Transverse colon (tissue), 4 donors: Measurements from ENCODE around the gene SAP30.

Source experiments
- CTCF ChIP-seq, 5 experiments: fragments of 200-600 bp in 3 of 5; fragments of 450-650 bp in 2 of 5; sonication (generic) in 3 of 5; IDR thresholded peaks; 1 replicate in 2 of 5; 2 replicates in 3 of 5; pipeline ENCODE4 v1.5.1; 2016 to 2017; ENCODE audit warnings: antibody characterized with exemption in 5 of 5, inconsistent platforms in 3 of 5, mild to moderate bottlenecking in 2 of 5, moderate library complexity in 1 of 5
- EP300 ChIP-seq: sonication (generic); formaldehyde crosslinking; IDR thresholded peaks from one replicate; pipeline ENCODE4 v1.6.1; 2017; ENCODE audit warnings: antibody characterized with exemption, low read depth
- POLR2A ChIP-seq: fragments of 450-650 bp; IDR thresholded peaks from one replicate; pipeline ENCODE4 v1.6.1; 2016; ENCODE audit warnings: antibody characterized with exemption, mild to moderate bottlenecking, moderate library complexity
- POLR2AphosphoS5 ChIP-seq, 3 donors: sonication (generic); formaldehyde crosslinking; IDR thresholded peaks; one replicate each; pipeline ENCODE4 v1.6.1; 2016; ENCODE audit warnings: antibody characterized with exemption in 3 of 3

- TF ChIP-seq CTCF (IDR thresholded peaks at IDR 0.05) (no peak), POLR2AphosphoS5 (IDR thresholded peaks at IDR 0.05) (no peak), EP300 (no peak), POLR2A (no peak)
Observed at GRCh38 chr4:173362666-173363065, 8.1 kb upstream of the SAP30 start.
